ENCODE measurements around the gene PLA2G6.
"Not testable (repeated sequence)": the region's sequence is repeated elsewhere in the genome, so short reads cannot be mapped to it uniquely, and the experiment has no call there.

PLA2G6 gene

GRCh38 chr22:38086942-38087341 lies 94.7 kb downstream of the PLA2G6 start:
- DNase-seq (ENCODE audit: low read depth in 2 of 3, low spot score in 2 of 3): no peak

DNA sequence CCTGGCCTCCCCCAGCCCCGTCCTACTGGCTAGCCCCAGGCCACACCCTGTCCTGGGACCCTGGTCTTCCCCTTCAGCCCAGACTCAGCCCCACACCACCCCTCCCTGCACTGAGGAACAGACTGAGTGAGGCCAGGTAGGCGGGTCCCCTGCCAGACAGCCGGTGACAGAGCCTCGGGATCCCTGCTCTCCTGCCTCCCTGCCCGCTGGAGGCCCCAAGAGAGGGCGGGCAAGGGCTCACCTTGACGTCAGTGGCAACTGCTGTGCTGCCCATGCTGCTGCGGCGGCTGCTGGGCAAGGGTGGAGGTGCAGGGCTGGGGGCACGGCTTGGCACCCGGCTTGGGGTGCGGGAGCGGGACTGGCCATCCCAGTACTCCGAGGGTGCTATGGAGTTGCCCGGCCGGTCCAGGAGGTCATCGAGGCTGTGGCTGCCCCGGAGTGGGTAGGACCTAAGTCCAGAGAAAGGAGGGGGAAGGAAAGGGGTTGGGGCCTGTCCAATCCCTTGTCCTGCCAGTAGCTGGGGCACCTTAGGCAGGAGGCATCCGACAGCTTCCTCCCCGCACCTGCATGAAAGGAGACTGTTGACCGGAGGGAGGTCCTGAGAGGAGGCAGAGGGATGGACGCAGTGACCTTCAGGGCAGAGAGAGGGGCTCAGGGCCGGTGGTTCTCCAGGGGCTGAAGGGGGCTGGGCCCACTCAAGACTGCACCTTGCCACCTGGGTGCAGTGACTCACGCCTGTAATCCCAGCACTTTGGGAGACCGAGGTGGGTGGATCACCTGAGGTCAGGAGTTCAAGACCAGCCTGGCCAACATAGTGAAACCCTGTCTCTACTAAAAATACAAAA lies 95.4 kb downstream of the PLA2G6 start:
- DNase-seq (ENCODE audit: low read depth in 2 of 3, low spot score in 2 of 3): no peak

- no peak for DNase-seq (ENCODE audit: low read depth in 2 of 3, low spot score in 2 of 3)
Measured at GRCh38 chr22:38085501-38085900, 96.1 kb downstream of the PLA2G6 start.

DNA sequence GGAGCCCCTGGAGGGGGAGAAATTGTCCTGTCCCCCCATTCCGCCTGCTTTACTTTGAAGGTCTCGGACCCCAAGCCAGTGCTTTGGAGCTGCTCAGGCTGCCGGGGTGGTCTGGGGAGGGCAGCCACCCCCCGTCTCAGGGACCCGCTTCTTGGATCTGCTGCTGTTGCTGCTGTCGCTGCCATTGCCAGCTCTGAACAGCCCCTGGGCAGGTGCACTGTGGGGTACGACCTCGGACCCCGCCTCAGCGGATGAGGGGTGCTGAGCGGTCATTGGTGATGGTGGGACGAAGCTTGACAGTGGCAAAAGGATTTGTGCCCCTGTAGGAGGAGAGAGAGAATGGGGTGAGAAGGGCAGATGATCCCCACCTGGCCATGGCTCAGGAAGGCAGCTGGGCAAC lies 96.6 kb downstream of the PLA2G6 start:
- DNase-seq (ENCODE audit: low read depth in 2 of 3, low spot score in 2 of 3): no peak

- DNase-seq (ENCODE audit: low read depth in 2 of 3, low spot score in 2 of 3): no peak
Measured at GRCh38 chr22:38083931-38084631, 97.5 kb downstream of the PLA2G6 start, which contains the start of gene SLC16A8. Gene SLC16A8 (minus strand): TSS chr22:38084184. CDS start chr22:38082873, 1,311 bp downstream.

DNA sequence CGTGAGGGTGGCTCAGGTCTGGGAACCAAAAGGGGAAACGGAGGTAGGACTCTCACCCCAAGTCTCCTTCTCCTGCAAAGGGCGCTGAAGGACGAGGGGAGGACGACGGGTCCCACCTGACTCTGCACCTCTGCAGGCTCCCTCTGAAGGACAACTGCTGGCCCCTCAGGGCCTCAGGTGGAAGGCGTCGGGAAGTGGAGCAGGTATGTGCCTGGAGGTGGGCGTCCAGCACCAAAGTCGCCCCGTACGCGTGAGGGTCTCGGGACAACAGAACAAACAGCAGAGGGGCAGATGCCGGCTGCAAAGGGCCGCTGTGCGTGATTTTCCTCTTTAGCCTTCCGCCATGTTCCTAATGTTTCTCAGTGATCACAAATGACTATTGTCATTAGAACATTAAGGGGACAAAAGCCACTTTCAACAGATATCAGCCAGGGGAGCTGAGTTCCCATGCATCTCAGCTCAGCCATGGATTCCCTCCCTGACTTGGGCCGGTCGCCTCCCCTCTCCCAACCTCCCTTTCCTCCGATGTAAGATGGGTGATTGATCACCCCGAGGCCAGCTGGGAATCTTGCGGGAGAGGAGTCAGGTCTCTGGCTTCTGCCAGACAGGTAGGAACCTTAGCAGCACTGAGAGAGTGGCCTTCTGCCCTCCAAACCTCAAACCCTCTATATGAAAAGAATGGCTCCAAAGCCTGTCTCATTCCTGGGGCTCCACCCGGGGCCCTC lies 98.5 kb downstream of the PLA2G6 start:
- no peak for DNase-seq (ENCODE audit: low read depth in 2 of 3, low spot score in 2 of 3)

DNA sequence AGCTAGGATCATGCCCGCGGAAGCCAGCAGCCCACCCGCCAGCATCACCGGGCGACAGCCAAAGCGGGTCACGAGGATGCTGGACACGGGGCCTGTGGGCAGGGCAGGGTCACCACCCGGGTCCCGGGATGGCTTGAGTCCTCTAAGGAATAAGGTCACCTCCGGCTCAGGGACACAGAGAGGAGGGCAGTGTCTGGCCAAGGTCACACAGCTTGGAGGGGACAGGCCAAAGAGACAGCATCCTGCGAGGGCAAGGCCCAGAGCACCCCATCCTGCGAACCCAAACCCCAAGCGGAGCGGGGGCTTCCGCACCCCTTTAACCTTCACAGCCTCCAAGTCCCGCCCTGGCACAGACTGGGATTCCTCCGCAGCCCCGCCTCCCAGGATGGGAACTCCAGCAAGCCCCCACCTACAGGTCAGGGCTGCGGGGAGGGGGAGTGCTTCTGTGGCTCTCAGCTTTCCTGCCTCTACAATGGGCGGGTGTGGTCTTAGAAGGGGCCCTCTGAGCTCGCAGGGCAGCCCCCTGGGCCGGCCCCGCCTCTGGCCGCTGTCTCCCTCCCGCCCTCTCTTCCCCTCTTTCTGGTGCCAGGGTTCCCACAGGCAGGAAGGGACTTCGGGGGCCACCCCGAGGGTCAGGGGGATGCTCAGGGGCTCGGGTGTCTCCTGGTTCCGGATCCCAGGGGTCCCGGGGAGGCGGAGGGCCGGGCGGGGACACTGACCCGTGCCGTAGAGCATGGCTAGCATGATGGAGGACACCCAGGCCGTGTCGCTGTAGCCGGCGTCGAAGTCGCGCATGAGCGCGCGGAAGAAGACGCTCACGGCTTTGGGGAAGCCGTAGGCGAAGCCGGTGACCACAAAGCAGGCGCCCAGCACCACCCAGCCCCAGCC lies 99.4 kb downstream of the PLA2G6 start:
- DNase-seq (ENCODE audit: low read depth in 2 of 3, low spot score in 2 of 3): no peak

- no peak for DNase-seq (ENCODE audit: low read depth in 2 of 3, low spot score in 2 of 3)
Measured at GRCh38 chr22:38081636-38081940, 100.0 kb downstream of the PLA2G6 start.

DNA sequence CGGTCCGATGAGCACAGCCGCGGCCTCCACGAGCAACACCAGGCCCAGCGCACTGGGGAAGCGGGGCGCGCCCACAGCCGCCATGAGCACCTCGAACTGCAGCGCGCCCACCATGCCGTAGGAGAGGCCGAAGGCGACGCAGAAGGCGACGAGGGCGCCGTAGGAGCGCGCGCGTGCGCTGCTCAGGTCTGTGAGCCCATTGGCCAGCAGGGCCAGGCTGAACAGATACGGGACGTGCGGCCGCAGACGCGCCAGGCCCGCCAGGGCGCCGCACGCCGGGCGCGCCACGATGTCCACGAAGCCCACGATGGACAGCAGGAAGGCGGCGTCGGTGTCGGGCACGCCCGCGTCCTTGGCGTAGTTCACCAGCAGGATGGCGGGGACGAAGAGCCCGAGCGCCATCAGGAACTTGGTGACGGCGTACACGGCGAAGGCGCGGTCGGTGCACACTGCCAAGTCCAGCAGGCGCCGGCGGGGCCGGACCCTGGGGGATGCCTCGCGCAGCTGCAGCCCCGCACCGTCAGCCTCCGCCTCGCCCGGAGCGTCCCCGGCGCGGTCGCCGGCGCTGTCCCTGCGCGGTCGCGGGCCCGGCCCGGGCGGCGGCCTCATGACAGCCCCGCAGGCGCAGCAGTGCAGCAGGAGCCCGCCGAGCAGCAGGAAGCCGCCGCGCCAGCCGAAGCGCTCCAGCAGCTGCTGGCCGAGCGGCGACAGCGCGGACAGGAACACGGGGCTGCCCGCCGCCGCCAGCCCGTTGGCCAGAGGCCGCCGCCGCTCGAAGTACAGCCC lies 100.6 kb downstream of the PLA2G6 start:
- DNase-seq (ENCODE audit: low read depth in 2 of 3, low spot score in 2 of 3): no peak

DNA sequence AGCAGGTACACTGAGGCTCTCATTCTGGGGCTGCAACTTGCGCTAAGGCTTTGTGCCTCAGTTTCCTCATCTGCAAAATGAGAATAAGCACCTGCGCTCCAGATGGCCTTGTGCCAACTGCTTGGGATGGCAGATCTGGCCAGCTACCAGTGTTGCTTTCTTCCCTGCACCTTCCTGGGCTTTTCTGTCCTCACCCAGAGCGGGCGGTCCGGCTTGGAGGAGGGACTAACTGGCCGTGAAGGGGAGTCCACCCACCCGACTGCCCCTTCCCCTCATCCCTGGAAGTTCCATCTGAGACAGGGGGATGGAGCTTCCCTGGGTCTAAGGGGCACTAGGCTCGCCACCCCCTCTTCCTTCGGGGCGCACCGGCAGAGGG lies 101.2 kb downstream of the PLA2G6 start:
- no peak for DNase-seq (ENCODE audit: low read depth in 2 of 3, low spot score in 2 of 3)

DNA sequence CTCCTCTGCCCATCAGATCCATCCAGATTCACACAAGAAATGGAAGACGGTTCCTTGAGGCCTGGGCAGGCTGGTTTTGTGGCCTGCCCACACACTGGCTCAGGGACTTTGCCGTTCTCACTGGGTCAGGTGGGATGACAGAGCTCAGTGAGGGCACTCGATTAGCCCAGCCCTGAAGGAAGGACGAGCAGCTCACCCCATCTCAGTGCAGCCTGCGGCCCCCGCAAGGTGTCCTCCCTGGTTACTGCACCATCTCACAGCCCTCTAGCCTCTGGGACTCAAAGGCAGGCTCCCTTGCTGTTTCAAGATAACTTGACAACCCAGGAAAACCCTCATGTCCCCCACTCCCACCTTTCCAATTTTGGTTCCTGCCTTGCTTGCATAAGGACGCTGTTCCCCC lies 101.8 kb downstream of the PLA2G6 start:
- no peak for DNase-seq (ENCODE audit: low read depth in 2 of 3, low spot score in 2 of 3)

DNA sequence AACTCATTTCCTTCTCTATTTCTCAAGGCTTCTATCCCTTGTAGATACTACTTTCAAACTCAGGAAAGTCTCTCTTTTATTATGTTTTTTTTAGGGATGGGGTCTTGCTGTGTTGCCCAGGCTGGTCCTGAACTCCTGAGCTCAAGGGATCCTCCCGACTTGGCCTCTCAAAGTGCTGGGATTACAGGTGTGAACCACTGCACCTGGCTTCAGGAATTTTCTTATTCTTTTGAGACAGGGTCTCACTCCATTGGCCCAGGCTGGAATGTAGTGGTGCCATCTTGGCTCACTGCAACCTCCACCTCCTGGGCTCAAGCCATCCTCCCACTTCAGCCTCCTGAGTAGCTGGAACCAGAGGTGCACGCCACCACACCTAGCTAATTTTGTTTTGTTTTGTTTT lies 102.4 kb downstream of the PLA2G6 start:
- DNase-seq (ENCODE audit: low read depth in 2 of 3, low spot score in 2 of 3): not testable (repeated sequence)

GRCh38 chr22:38078046-38078840 lies 103.4 kb downstream of the PLA2G6 start:
- DNase-seq (ENCODE audit: low read depth in 2 of 3, low spot score in 2 of 3): no peak

DNA sequence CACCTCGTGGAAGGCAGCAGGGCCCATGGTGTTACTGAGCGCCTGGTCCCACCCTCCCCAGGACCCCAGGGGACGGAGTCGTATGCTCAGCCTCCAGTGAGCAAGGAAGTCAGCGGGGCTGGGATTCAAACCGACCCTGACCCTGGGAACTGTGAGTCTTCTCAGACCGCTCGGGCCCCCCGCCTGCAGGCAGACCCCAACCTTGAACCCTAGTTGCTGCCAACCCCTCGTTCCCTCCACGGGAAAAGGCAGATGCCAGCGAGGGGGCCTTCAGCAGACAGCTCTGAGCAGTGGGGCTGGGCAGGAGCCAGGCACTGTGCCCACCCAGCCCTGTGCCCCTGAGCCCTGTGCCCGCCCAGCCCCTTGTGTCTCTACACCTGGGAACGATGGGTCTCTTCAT lies 104.0 kb downstream of the PLA2G6 start:
- DNase-seq (ENCODE audit: low read depth in 2 of 3, low spot score in 2 of 3): no peak

DNA sequence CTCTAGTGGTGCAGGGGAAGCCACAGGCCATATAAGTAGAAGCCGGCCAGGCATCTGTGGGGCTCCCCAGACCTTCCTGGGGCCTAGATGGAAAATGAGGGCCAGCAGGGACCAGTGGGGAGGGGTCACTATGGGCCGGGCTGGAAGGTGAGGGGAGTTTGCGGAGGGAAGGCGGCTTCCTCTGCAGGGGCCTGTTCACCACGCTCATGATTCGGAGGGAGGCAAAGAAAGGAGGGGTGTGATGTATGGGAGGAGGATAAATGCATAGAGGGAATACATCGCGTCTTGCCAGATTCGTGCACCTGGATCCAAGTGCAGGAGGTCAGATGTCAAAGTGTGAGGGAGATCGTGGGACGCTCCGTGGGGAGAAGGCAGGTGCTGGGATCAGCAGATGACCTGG lies 104.5 kb downstream of the PLA2G6 start:
- DNase-seq (ENCODE audit: low read depth in 2 of 3, low spot score in 2 of 3): no peak

DNA sequence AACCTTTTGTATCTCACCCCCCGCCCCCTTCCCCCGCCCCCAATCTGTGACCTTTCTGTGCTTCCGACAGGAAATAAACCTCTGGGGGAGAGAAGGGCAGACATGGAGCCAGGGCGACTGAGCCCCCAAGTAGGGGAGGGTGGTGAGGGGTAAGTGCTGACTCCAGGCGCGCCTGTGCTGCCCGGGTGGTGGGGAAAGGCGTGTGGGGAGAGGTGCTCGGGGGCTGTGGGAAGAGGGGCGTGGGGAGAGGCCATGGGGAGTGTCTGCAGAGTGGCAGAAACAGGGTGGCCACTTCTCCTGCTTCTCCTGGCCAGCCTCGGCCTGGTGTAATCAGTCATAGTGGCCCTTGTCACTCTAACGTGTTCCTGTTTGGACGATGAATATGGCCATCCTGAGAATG lies 105.7 kb downstream of the PLA2G6 start:
- DNase-seq (ENCODE audit: low read depth in 2 of 3, low spot score in 2 of 3): no peak

DNA sequence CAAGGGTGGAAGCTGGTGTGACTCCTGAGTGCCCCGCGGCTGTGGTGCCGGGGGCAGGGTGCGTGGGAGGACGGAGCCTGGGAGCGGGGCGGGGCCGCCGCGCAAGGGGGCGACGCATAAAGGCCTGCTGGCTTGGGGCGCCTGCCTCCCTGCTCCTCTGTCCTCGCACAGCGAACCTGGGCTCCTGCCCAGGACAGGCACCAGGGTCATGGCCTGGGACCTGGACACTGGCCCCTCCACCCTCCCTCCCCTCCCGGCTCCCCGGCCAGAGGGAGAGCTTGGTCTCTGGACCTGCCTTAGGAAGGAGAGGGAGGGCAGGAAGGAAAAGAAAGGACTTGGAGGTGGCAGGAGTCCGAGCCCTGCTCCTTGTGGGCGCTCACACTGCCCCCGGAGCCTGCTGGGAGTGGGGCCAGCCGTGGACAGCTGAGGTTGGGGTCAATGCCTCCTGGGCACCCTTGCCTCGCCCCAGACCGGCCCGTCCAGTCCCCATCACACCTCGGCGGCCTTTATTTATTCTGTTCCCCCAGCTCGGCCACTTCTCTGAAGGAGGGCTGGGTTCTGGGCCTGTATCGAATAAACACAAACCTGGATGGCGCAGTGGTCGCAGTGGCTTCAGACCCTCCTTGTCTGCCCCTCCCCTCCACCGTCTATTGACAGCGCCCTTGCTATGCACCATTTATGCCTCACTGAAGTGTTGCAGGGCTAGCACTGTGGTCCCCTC lies 106.4 kb downstream of the PLA2G6 start:
- no peak for DNase-seq (ENCODE audit: low read depth in 2 of 3, low spot score in 2 of 3)

DNA sequence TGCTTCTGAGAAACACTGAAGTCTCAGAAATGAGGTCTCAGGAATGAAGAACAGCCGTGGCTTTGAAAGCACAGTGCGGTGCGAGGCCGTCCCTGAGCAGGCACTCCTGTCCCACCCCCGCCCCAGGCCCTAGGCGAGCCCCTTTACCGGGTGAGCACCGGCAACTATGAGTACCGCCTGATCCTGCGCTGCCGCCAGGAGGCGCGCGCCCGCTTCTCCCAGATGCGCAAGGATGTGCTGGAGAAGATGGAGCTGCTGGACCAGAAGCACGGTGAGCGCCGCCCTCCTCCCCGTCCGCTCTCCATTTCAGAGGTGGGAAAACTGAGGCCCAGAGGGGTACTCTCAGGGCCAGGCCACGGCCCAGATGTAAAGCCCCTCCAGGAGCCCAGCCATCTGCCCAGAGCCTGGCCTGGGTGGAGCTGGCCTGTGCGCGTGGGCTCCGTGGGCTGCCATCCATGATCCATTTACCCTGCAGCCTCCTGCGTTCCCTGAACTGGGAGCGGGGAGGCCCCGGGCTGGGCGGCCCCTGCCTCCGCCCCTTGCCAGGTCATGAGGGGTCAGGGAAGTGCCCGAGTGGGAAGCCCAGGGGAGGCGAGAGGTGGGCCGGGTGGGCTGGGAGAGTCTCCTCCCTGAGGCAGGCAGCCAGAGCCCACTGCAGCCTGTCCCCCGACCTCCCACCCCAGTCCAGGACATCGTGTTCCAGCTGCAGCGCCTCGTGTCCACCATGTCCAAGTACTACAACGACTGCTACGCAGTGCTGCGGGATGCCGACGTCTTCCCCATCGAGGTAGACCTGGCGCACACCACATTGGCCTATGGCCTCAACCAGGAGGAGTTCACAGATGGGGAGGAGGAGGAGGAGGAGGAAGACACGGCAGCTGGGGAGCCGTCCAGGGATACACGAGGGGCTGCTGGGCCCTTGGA lies 107.2 kb downstream of the PLA2G6 start:
- DNase-seq (ENCODE audit: low read depth in 2 of 3, low spot score in 2 of 3): no peak
